ENCODE data around the gene SOS2.

Gene SOS2

DNA sequence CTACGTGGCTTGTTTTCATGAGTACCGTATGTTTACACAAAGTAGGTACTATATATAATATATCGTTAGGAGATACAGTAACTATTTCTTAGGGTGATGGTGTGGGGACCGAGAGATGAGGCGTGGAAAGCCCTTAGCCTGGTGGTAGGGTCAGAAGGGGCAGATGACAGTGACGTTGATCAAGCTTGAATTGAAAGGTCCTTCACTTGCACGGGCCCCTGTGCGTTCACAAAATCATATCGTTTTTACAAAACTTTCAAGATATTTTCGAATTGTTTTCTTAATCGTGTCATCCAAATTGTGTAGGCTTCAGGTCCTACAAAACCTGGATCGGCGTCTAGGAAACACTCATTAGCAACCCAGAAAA lies 881 bp upstream of the SOS2 start:
- Histone ChIP-seq H3K27ac (peak overlapping the region; percentile 84), H3K4me3 (ENCODE audit: low read depth, low read length) (peak overlapping the region; percentile 78), H3K36me3 (replicated peaks) (no peaks in the 10 kb centered on the region), H3K27me3 (replicated peaks) (no peaks in the 10 kb centered on the region)
- no peak for DNase-seq
- in situ Hi-C loops (cut with HindIII; ENCODE audit: low pct_ligation_motif_present, low sequenced_read_pairs), result no loop called here
- TF ChIP-seq, protein P1, sequence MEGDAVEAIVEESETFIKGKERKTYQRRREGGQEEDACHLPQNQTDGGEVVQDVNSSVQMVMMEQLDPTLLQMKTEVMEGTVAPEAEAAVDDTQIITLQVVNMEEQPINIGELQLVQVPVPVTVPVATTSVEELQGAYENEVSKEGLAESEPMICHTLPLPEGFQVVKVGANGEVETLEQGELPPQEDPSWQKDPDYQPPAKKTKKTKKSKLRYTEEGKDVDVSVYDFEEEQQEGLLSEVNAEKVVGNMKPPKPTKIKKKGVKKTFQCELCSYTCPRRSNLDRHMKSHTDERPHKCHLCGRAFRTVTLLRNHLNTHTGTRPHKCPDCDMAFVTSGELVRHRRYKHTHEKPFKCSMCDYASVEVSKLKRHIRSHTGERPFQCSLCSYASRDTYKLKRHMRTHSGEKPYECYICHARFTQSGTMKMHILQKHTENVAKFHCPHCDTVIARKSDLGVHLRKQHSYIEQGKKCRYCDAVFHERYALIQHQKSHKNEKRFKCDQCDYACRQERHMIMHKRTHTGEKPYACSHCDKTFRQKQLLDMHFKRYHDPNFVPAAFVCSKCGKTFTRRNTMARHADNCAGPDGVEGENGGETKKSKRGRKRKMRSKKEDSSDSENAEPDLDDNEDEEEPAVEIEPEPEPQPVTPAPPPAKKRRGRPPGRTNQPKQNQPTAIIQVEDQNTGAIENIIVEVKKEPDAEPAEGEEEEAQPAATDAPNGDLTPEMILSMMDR (IDR thresholded peaks at IDR 0.05; ENCODE audit: low read depth, low read length, missing control alignments), result no peak

DNA sequence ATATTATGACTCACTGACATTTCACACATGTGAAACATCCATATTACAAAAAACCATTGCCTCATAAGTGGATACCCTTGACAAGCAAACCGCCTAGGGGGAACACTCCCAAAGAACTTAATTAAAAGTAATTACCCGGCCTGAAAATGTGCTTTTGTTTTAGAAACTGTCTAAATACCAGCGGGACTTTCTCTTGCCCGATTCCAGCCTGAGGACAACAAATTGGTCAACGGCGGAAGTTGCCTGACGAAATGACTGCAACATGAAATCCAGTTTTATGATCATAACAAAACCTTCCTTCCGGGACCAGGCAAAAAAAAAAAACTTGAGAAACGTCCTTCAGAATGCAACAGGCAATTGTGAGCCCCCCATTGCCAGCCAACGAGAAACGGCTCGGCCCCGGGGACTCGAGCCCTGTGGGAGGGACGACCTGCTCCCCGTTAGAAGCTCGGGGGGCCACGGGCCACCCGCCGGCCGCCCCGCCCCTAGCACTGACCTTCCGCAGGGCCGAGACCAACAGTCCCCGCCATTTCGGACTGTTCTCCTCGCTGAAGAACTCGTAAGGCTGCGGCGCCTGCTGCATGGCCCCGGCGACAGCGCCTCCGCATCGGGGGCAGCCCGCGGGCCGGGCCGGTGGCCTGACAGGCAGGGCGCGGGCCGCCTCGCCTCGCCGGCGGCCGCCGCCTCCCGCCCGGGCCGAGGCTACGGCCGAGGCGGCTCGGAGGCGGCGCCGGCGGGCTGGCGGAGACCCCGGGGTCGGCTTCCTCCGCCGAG lies 490 bp downstream of the SOS2 start:
- TF ChIP-seq, protein P1 (IDR thresholded peaks at IDR 0.05; ENCODE audit: low read depth, low read length, missing control alignments), result no peak
- Histone ChIP-seq H3K36me3 (replicated peaks) (no peaks in the 10 kb centered on the region), H3K27me3 (replicated peaks) (no peaks in the 10 kb centered on the region), H3K27ac (peak overlapping the region; percentile 84), H3K4me3 (ENCODE audit: low read depth, low read length) (peak overlapping the region; percentile 78)
- peak; percentile 24 for DNase-seq
- in situ Hi-C loops (cut with HindIII; ENCODE audit: low pct_ligation_motif_present, low sequenced_read_pairs), result no loop called here

DNA sequence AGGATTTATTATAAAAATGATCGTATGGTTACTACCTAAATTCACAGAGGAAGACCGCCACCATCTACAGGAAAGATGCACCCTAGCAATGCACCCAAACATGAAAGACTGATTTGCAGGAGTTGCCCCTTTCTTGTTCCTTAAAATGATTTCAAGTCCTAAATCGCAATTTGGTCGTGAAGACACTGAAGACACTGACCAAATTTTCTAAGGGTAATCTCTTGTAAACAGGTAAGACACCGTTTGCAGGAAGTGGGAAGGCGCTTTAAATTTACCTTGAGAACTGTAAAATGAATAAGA lies 1.0 kb downstream of the SOS2 start:
- in situ Hi-C loops (cut with HindIII; ENCODE audit: low pct_ligation_motif_present, low sequenced_read_pairs), result no loop called here
- peak overlapping the region; percentile 78 for H3K4me3 ChIP-seq (ENCODE audit: low read depth, low read length)
- H3K27me3 ChIP-seq (replicated peaks), result no peaks in the 10 kb centered on the region
- H3K27ac ChIP-seq, result peak overlapping the region; percentile 84
- DNase-seq, result no peak
- no peaks in the 10 kb centered on the region for H3K36me3 ChIP-seq (replicated peaks)
- TF ChIP-seq, protein P1 (IDR thresholded peaks at IDR 0.05; ENCODE audit: low read depth, low read length, missing control alignments), result no peak

DNA sequence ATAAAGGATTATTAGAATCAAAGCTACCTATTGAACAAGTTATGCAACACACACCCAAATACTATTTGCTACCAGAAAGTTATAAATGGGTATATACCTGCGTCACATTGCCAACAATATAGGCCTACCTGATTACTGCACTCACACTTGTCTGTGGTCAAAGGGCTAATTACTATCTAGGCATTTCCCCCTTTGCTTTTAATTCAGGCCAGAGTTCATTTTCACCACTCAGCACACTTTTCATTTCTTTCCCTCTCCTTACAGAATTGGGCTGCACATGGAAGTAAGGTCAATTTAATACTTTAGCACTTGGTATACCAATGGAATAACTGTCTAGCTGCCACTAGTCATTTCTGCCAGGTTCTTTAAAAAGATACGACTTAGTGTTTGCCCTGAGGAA lies 1.7 kb downstream of the SOS2 start:
- TF ChIP-seq, protein P1 (IDR thresholded peaks at IDR 0.05; ENCODE audit: low read depth, low read length, missing control alignments), result no peak
- in situ Hi-C loops (cut with HindIII; ENCODE audit: low pct_ligation_motif_present, low sequenced_read_pairs), result no loop called here
- H3K27ac ChIP-seq, result no peak overlapping the region
- H3K4me3 ChIP-seq (ENCODE audit: low read depth, low read length), result peak overlapping the region; percentile 78
- no peaks in the 10 kb centered on the region for H3K36me3 ChIP-seq (replicated peaks)
- no peak for DNase-seq
- no peaks in the 10 kb centered on the region for H3K27me3 ChIP-seq (replicated peaks)

DNA sequence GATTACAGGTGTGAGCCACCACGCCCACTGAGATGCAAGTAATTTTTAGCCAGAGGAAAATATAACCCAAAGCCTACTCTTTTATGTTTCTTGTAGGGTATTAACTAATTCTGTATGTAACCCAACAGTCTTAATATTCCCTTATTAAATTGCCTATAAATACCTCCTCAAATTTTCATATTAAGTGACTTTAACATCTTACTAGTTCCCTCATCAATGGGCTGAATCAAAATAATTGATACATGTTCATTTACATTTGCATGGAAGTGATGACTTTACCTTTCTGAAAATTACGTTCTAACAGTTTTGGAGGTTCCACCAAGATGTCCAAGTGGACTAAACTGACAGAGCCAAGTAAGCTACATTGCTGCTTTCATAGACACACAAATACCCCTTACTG lies 3.1 kb downstream of the SOS2 start:
- Histone ChIP-seq H3K27ac (no peak overlapping the region), H3K4me3 (ENCODE audit: low read depth, low read length) (no peak overlapping the region), H3K27me3 (replicated peaks) (no peaks in the 10 kb centered on the region), H3K36me3 (replicated peaks) (no peaks in the 10 kb centered on the region)
- in situ Hi-C loops (cut with HindIII; ENCODE audit: low pct_ligation_motif_present, low sequenced_read_pairs), result no loop called here
- DNase-seq, result no peak
- TF ChIP-seq, protein P1 (IDR thresholded peaks at IDR 0.05; ENCODE audit: low read depth, low read length, missing control alignments), result no peak

DNA sequence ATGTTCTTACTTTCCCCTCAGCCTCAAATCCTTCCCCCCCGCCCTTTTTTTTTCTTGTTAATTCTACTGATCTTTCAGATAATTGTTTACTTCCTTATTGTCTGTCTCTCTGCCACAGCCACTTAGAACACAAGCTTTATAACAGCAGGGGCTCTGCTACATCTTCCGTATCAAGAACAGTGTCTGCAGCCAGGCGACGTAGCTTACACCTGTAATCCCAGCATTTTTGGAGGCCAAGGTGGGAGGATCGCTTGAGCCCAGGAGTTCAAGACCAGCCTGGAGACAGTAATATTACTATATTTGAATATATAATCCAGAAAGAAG lies 5.4 kb downstream of the SOS2 start:
- no peak overlapping the region for H3K4me3 ChIP-seq (ENCODE audit: low read depth, low read length)
- H3K27ac ChIP-seq, result peak overlapping the region; percentile 15
- H3K36me3 ChIP-seq (replicated peaks), result no peaks in the 10 kb centered on the region
- DNase-seq, result no peak
- TF ChIP-seq, protein P1 (IDR thresholded peaks at IDR 0.05; ENCODE audit: low read depth, low read length, missing control alignments), result no peak
- in situ Hi-C loops (cut with HindIII; ENCODE audit: low pct_ligation_motif_present, low sequenced_read_pairs), result no loop called here
- no peaks in the 10 kb centered on the region for H3K27me3 ChIP-seq (replicated peaks)

All from brain microvascular endothelial cell (primary cell).